ENCODE data around the gene SHROOM4.

DNA sequence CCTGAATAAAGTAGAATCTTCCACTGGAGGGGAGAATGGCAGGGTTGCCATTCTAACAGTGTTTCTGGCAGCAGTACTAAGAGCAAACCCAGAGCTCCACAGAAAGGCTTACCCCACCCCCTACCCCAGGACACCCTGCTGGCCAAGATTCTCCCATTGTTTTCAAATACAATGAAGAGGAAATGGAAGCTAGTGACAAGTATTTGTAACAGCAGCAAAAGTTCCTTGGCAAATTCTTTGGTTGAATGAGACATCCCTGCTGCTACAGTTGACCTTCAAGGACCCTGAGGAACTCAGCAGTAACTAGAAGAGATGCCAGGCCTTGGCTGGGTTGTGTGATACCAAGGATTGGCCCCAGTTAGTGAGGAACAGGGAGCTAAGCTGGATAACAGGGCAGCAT lies 219.2 kb downstream of the SHROOM4 start:
- TF ChIP-seq POLR2A (IDR thresholded peaks at IDR 0.05) = no peak
- TF ChIP-seq, protein P1, sequence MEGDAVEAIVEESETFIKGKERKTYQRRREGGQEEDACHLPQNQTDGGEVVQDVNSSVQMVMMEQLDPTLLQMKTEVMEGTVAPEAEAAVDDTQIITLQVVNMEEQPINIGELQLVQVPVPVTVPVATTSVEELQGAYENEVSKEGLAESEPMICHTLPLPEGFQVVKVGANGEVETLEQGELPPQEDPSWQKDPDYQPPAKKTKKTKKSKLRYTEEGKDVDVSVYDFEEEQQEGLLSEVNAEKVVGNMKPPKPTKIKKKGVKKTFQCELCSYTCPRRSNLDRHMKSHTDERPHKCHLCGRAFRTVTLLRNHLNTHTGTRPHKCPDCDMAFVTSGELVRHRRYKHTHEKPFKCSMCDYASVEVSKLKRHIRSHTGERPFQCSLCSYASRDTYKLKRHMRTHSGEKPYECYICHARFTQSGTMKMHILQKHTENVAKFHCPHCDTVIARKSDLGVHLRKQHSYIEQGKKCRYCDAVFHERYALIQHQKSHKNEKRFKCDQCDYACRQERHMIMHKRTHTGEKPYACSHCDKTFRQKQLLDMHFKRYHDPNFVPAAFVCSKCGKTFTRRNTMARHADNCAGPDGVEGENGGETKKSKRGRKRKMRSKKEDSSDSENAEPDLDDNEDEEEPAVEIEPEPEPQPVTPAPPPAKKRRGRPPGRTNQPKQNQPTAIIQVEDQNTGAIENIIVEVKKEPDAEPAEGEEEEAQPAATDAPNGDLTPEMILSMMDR (IDR thresholded peaks at IDR 0.05) = no peak

Data from lower leg skin (tissue), 3 donors.